OCI-LY3 (cell line): ENCODE data around the gene SCAMP3.
"Not testable (repeated sequence)": the region's sequence is repeated elsewhere in the genome, so short reads cannot be mapped to it uniquely, and the experiment has no call there.

Experiments
- H2AFZ ChIP-seq: fragments of 200-600, 300-600 bp; shearing (Covaris generic); 2 replicates; pipeline ENCODE4 v1.6.0; 2014; ENCODE audit warnings: antibody characterized with exemption, low read depth, low read length
- H3K27ac ChIP-seq: fragments of 200-600, 300-600 bp; sonication (generic); 2 replicates; pipeline ENCODE4 v1.5.1; 2014; ENCODE audit warnings: mild to moderate bottlenecking, low read length, moderate library complexity, mixed read lengths
- H3K27me3 ChIP-seq: fragments of 200-600, 300-600 bp; sonication (generic); 2 replicates; pipeline ENCODE4 v1.6.1; 2014; ENCODE audit warnings: low read depth, low read length, mixed read lengths
- H3K36me3 ChIP-seq: fragments of 200-600, 300-600 bp; sonication (generic); replicated peaks from 2 replicates; pipeline ENCODE3; 2014; ENCODE audit warnings: low read depth, low read length, mixed read lengths
- H3K4me1 ChIP-seq: fragments of 300-600, 200-600 bp; sonication (generic); 2 replicates; pipeline ENCODE4 v1.6.1; 2014; ENCODE audit warnings: low read length, mixed read lengths
- H3K4me2 ChIP-seq: fragments of 200-600, 300-600 bp; sonication (generic); 2 replicates; pipeline ENCODE4 v1.6.1; 2014; ENCODE audit warnings: low read length, mixed read lengths
- H3K4me3 ChIP-seq: fragments of 300-600, 200-600 bp; sonication (generic); 2 replicates; pipeline ENCODE4 v1.5.1; 2014; ENCODE audit warnings: antibody characterized with exemption, mild to moderate bottlenecking, low read length, moderate library complexity
- H3K79me2 ChIP-seq: fragments of 300-600, 200-600 bp; shearing (Covaris generic); 2 replicates; pipeline ENCODE4 v1.6.1; 2014; ENCODE audit warnings: mild to moderate bottlenecking, low read length, mixed read lengths
- H3K9ac ChIP-seq: fragments of 300-600, 200-600 bp; shearing (Covaris generic); 2 replicates; pipeline ENCODE4 v1.6.0; 2014; ENCODE audit warnings: mild to moderate bottlenecking, low read length, moderate library complexity
- H3K9me3 ChIP-seq: fragments of 200-600, 300-600 bp; shearing (Covaris generic); 2 replicates; pipeline ENCODE4 v1.6.1; 2014; ENCODE audit warnings: low read length, mixed read lengths; ENCODE audit not compliant: insufficient read depth
- H4K20me1 ChIP-seq: fragments of 200-600, 300-600 bp; sonication (generic); 2 replicates; pipeline ENCODE4 v1.6.1; 2016; ENCODE audit warnings: low read length, mixed read lengths; ENCODE audit not compliant: insufficient read depth
- EZH2phosphoT487 ChIP-seq: fragments of 200-600 bp; shearing (Covaris generic); IDR thresholded peaks from 2 replicates; pipeline ENCODE4 v1.6.1; 2018; ENCODE audit warnings: antibody characterized with exemption, mixed run types, low read depth
- TF ChIP-seq, protein P1 (sequence below): fragments of 200-600, 300-600 bp; sonication (generic); IDR thresholded peaks from 2 replicates; pipeline ENCODE4 v1.5.1; 2014; ENCODE audit warnings: antibody characterized with exemption, low read length, low read depth

Gene SCAMP3

DNA sequence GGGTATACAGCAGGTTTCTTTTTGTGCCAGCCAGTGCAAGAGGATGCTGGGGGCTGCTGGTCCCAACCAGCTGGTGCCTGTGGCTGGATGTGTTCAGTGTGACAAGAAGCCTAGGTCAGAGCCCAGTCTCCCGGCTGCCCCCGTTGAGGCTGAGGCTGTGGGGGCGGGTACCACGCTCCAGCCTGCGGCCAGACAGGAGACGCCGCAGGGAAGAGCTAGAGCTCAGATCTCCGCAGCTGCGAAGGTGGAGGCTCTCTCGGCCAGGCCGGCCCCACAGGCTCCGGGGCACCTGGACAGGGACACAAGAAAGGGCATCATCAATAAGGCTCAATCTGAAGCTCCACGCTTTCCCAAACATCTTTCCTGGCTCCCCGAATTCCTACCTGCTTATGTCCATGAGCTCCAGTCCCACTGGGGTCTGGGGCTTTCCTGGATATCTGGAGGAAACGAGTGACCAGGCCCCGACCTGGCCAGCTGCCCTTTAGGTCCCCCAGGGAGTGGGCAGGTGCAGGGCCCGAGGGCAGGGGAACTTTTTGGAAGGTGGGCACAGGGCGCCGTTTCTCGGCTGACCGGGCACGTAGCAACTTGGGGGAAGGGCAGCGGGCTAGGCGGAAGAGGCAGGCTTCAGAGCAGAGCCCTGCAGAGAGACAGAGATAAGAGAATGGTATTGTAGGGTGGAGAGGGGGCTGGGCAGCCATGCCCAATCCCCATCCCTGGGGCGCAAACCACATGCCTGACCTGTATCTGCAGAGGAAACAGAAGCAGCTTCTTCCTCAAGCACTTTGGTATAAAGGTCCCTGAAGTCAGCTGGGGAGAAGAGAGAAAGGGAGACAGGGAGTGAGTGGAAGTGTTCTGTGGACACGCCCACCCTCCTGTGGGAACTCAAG lies 14.2 kb downstream of the SCAMP3 start:
- no peak overlapping the region for H3K27ac ChIP-seq
- peaks cover 8% of the 10 kb centered on the region for H3K79me2 ChIP-seq
- no peak overlapping the region for H3K4me2 ChIP-seq
- peaks cover 15% of the 10 kb centered on the region for H3K36me3 ChIP-seq
- H3K4me1 ChIP-seq: peaks cover 24% of the 10 kb centered on the region
- no peak overlapping the region for H3K4me3 ChIP-seq
- TF ChIP-seq EZH2phosphoT487: no peak
- TF ChIP-seq, protein P1, sequence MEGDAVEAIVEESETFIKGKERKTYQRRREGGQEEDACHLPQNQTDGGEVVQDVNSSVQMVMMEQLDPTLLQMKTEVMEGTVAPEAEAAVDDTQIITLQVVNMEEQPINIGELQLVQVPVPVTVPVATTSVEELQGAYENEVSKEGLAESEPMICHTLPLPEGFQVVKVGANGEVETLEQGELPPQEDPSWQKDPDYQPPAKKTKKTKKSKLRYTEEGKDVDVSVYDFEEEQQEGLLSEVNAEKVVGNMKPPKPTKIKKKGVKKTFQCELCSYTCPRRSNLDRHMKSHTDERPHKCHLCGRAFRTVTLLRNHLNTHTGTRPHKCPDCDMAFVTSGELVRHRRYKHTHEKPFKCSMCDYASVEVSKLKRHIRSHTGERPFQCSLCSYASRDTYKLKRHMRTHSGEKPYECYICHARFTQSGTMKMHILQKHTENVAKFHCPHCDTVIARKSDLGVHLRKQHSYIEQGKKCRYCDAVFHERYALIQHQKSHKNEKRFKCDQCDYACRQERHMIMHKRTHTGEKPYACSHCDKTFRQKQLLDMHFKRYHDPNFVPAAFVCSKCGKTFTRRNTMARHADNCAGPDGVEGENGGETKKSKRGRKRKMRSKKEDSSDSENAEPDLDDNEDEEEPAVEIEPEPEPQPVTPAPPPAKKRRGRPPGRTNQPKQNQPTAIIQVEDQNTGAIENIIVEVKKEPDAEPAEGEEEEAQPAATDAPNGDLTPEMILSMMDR: no peak
- no peak overlapping the region for H3K9ac ChIP-seq
- H4K20me1 ChIP-seq: no peaks in the 10 kb centered on the region
- H3K9me3 ChIP-seq: no peaks in the 10 kb centered on the region
- no peaks in the 10 kb centered on the region for H3K27me3 ChIP-seq
- H2AFZ ChIP-seq: no peak overlapping the region

DNA sequence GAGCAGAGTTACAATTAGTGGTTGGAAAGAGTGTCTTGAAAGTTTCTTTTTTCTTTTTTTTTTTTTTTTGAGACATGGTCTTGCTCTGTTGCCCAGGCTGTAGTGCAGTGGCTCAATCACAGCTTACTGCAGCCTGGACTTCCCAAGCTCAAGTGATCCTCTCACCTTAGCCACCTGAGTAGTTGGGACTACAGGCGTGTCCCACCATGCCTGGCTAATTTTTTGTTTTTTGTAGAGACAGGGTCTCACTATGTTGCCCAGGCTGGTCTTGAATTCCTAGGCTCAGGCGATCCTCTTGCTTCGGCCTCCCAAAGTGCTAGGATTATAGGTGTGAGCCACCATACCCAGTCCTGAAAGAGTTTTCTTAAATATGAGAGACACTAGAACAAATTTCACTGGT lies 15.4 kb downstream of the SCAMP3 start:
- not testable (repeated sequence) for H4K20me1 ChIP-seq, H3K9ac ChIP-seq, H3K79me2 ChIP-seq, H2AFZ ChIP-seq, H3K27ac ChIP-seq, H3K4me2 ChIP-seq, H3K4me3 ChIP-seq, H3K27me3 ChIP-seq, H3K9me3 ChIP-seq
- peaks cover 15% of the 10 kb centered on the region for H3K36me3 ChIP-seq
- H3K4me1 ChIP-seq: peaks cover 26% of the 10 kb centered on the region

DNA sequence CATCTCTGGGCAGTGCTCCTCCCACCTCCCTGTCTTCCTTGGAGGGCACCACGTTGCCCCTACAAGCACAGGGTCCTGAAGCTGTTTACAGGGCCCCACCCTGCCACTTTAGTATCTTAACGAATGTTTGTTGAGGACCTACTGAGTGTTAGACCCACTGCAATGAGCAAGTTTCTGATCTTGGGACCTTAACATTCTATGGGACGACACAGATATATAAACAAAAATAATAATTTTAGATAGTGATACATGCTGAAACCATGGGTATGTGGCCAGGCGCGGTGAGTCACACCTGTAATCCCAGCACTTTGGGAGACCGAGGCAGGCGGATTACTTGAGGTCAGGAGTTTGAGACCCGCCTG lies 17.0 kb downstream of the SCAMP3 start:
- H3K36me3 ChIP-seq: peaks cover 15% of the 10 kb centered on the region
- H4K20me1 ChIP-seq: no peaks in the 10 kb centered on the region
- H3K27ac ChIP-seq: peak overlapping the region; percentile 61
- H2AFZ ChIP-seq: peak overlapping the region; percentile 79
- H3K27me3 ChIP-seq: no peaks in the 10 kb centered on the region
- TF ChIP-seq, protein P1: no peak
- no peak for TF ChIP-seq EZH2phosphoT487
- H3K4me2 ChIP-seq: peak overlapping the region; percentile 78
- H3K4me3 ChIP-seq: peak overlapping the region; percentile 79
- peak overlapping the region; percentile 71 for H3K9ac ChIP-seq
- no peaks in the 10 kb centered on the region for H3K9me3 ChIP-seq
- H3K4me1 ChIP-seq: peaks cover 27% of the 10 kb centered on the region
- peaks cover 8% of the 10 kb centered on the region for H3K79me2 ChIP-seq

DNA sequence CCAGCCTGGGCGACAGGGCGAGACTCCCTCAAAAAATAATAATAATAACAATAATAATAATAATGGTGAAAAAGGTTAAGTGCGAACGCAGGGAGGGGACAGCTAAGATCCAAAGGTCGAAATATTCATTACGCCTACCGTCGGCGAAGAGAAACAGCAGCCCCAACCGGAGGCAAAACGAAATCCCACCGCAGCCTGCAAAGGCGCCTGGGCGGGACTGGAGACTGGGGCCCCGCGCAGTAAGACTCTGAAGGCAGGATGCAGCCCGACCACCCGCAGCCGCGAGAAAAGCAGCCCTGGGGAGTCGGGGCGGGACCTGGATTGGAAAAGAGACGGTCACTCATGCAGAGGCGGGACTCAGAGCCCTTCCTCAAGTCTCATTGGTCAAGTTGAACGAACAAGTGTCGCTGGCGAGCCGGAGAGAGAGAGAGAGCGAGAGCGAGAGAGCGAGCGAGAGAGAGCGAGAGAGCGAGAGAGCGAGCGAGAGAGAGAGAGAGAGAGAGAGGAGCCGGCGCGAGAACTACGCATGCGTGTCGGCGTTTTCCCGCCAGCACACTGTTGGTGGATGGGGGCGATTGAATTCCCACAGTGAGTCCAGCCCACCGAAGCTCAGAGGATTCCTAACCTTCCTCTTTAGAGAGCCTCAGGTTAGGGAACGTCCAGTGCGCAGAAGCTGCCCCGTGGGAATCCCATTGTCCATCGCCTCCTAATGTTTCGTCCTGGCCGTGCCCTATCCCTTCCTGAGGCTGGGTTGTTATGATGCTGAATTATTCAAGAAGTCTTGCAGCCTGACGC lies 17.6 kb downstream of the SCAMP3 start:
- no peaks in the 10 kb centered on the region for H3K27me3 ChIP-seq
- H3K4me2 ChIP-seq: peak overlapping the region; percentile 78
- H4K20me1 ChIP-seq: no peaks in the 10 kb centered on the region
- H3K36me3 ChIP-seq: peaks cover 15% of the 10 kb centered on the region
- H3K27ac ChIP-seq: peak overlapping the region; percentile 61
- peak overlapping the region; percentile 79 for H3K4me3 ChIP-seq
- peak overlapping the region; percentile 71 for H3K9ac ChIP-seq
- H3K4me1 ChIP-seq: peaks cover 27% of the 10 kb centered on the region
- peaks cover 8% of the 10 kb centered on the region for H3K79me2 ChIP-seq
- peak overlapping the region; percentile 79 for H2AFZ ChIP-seq
- H3K9me3 ChIP-seq: no peaks in the 10 kb centered on the region
- no peak for TF ChIP-seq EZH2phosphoT487
- TF ChIP-seq, protein P1: peak; percentile 36
